Neural cell (in vitro differentiated cells): Measurements from ENCODE around the gene KLK3.

Experiments
- CTCF ChIP-seq: fragments of 450-650 bp; IDR thresholded peaks from 2 replicates; pipeline ENCODE4 v1.5.1; 2014; ENCODE audit warnings: antibody characterized with exemption, mild to moderate bottlenecking, moderate library complexity; ENCODE audit not compliant: poor library complexity, severe bottlenecking
- EP300 ChIP-seq: fragments of 450-650 bp; conservative IDR thresholded peaks from 2 replicates; pipeline ENCODE4 v1.6.1; 2014; ENCODE audit warnings: antibody characterized with exemption, mild to moderate bottlenecking, moderate library complexity; ENCODE audit not compliant: poor library complexity, severe bottlenecking
- EZH2 ChIP-seq: fragments of 200-600, 300-800 bp; shearing (Covaris generic), sonication (generic); IDR thresholded peaks from 2 replicates; pipeline ENCODE4 v1.6.1; 2014; ENCODE audit warnings: antibody characterized with exemption, low read length, borderline replicate concordance, mild to moderate bottlenecking; ENCODE audit not compliant: insufficient read depth, poor library complexity, severe bottlenecking
- POLR2AphosphoS5 ChIP-seq: IDR thresholded peaks from 2 replicates; pipeline ENCODE4 v1.6.1; 2012
- RAD21 ChIP-seq: fragments of 450-650 bp; conservative IDR thresholded peaks from 2 replicates; pipeline ENCODE4 v1.6.1; 2014; ENCODE audit warnings: antibody characterized with exemption, mild to moderate bottlenecking, moderate library complexity

- no peak for TF ChIP-seq EZH2
- no peak for TF ChIP-seq CTCF
- no peak for TF ChIP-seq RAD21
- no peak for TF ChIP-seq EP300
- TF ChIP-seq POLR2AphosphoS5, result no peak
These were observed 36.5 kb downstream of the KLK3 start for GRCh38 chr19:50891253-50891625.
